ENCODE data around the gene POSTN.

The POSTN gene

DNA sequence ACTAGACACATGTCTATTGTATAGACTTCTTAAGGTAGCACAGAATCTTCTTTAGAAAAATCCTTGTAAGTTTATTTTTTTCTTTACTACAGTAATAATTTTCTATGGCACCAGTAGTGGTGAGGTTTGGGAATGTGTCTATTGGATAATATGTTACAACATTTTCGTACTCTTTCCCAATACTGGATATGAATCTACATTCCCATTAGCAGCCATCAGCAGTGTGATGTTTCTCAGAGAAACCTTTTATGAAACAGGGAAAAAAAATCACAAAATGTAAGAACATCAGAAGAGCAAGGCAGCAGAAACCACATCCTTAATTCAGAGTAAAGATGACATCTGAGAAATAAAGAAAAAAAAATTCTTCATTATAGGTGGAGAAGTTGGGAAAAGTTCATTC, 83.3 kb downstream of the POSTN start:
- DNase-seq (ENCODE audit: low read depth), result no peak

All from HS-27A (cell line).